ENCODE measurements around the gene KRT222. TPM values are rescaled to one million over a fixed set of nuclear protein-coding genes. Genes with fewer than 3 reads are reported as not detected.

KRT222 gene
- total and polyA plus RNA-seq, 2 of the 13 experiments (the other 11 are each of a cell fraction or from before 2014, with no cell fraction given), result not detected

DNA sequence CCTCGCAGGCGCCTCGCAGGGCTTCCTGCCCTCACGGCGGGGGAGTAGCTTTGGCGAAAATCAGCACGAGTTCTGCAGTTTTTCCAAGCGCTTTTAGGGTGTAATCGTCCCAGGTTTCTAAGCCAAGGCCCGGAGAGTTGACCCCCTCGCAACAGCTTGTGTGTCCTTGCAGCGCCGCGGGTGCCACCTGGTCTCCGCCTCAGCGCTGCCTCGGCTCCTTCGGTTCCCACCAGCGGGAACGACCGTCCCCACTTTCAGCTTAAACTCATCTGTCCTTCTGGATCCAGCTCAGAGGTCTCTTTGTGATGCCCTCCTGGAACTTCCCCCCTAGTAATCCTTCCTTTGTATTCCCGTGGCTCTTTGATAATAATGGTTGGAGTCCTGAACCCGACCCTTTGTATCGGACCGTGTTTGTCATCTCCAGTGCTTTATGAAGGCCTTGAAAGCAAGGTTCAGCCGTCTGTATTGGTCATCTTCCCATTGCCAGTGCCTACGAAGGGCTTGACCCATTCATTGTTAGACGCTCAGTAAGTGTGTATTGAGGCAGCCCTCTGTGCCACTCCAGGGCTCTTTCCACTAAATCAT is 16.5 kb downstream of the KRT222 start (continued):
- TF ChIP-seq, protein P1, sequence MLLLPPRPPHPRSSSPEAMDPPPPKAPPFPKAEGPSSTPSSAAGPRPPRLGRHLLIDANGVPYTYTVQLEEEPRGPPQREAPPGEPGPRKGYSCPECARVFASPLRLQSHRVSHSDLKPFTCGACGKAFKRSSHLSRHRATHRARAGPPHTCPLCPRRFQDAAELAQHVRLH (CRISPR knock-in tag; IDR thresholded peaks at IDR 0.05; ENCODE audit: borderline replicate concordance, low read depth), result peak; percentile 69; the same call in 1 of the 2 replicates
- TF ChIP-seq ZNF841 (CRISPR knock-in tag; IDR thresholded peaks at IDR 0.05; ENCODE audit: borderline replicate concordance) (0 out of 2 replicates have a peak, but pooled peaks have one; percentile 33), ZNF34 (CRISPR knock-in tag; IDR thresholded peaks at IDR 0.05; ENCODE audit: borderline replicate concordance) (peak; percentile 41; the same call in 1 of the 2 replicates)
- TF ChIP-seq, protein P2, sequence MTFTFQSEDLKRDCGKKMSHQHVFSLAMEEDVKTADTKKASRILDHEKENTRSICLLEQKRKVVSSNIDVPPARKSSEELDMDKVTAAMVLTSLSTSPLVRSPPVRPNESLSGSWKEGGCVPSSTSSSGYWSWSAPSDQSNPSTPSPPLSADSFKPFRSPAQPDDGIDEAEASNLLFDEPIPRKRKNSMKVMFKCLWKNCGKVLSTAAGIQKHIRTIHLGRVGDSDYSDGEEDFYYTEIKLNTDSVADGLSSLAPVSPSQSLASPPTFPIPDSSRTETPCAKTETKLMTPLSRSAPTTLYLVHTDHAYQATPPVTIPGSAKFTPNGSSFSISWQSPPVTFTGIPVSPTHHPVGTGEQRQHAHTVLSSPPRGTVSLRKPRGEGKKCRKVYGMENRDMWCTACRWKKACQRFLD (CRISPR knock-in tag; IDR thresholded peaks at IDR 0.05; ENCODE audit: borderline replicate concordance), result no peak

DNA sequence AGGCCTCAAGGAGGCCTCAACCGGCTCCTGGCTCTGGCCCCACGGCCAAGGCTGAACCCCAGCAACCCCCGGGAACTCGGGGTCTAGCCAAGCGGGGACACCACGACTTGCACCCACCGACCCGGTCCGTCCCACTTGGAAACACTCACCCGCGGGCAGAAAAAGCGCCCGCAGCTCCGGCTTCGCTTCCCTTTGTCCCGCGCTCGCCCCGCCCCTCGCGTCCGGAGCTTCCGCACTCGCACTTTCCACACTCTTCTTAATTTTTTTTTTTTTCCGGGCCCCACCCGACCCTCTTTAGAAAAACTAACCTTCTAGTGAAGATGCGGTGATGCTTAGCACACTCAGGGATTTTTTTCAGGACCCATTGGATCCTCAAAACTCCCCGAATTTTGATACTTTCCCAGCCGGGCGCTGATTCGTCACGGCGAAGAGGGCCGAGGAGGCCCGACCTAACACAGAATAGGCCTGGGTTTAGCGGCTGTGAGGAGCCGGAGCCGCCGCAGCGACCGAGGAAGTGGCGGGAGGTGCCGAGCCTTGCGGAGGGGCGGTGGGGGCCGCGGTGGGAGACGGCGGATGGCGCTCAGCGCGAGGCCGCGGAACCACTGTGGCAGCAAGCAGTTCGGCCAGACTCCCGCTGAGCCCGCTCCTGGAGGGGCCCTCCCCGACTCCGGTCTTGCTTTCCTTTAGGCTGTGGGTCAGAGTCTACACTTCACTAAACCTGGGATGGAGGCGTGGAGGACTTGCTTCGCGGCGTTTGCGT is 17.2 kb downstream of the KRT222 start, which contains the start of gene SMARCE1:
Gene SMARCE1, minus strand, starts transcription at position 195 of the 760 bp plus-strand sequence. CDS start 2,016 bp downstream, outside the sequence.
- Histone ChIP-seq H3K27me3 (ENCODE audit: control insufficient read depth in 1 of 2, insufficient read depth in 2 of 2, low read length in 2 of 2) (peaks cover 0 to 4% of the 10 kb centered on the region in 2 experiments; a peak in 1 of 5 replicates), H3K79me2 (ENCODE audit: insufficient read depth, low read length) (peaks cover 45% of the 10 kb centered on the region), H3K9ac (ENCODE audit: insufficient read depth, low read depth, low read length) (peak within 1 kb of the TSS; percentile 99), H3K27ac (ENCODE audit: extremely low read length, insufficient read depth, low read length) (peak within 1 kb of the TSS; percentile 96), H3K9me3 (ENCODE audit: low read length) (no peaks in the 10 kb centered on the region), H4K20me1 (ENCODE audit: insufficient read depth, low read length) (no peaks in the 10 kb centered on the region), H3K36me3 (replicated peaks in 1 of 2; ENCODE audit: control insufficient read depth in 1 of 2, insufficient read depth in 2 of 2, low read length in 2 of 2) (peaks cover 0 to 20% of the 10 kb centered on the region in 2 experiments; a peak in 3 of 5 replicates), H3K4me1 (ENCODE audit: insufficient read depth, low read length) (peaks cover 41% of the 10 kb centered on the region), H3K4me2 (ENCODE audit: low read depth, low read length) (peak within 1 kb of the TSS; percentile 84), H2AFZ (ENCODE audit: low read length) (peak within 1 kb of the TSS; percentile 94), H3K4me3 (replicated peaks in 1 of 3; ENCODE audit: insufficient read depth in 1 of 3, low read depth in 2 of 3, low read length in 3 of 3) (peak within 1 kb of the TSS; percentile 97)
- under 1% methylated on average over 45 of the region's 64 CpGs for WGBS (ENCODE audit: low lambda C conversion rate)
- DNase-seq (ENCODE audit: low spot score) (peak; percentile 66), ATAC-seq (peak; percentile 91), FAIRE-seq (no peak)
- intact Hi-C loops (cut with micrococcal nuclease; ENCODE audit: unreplicated experiment), result no loop called here
- in situ Hi-C loops (cut with HindIII; ENCODE audit: extremely low pct_ligation_motif_present, low pct_unique_long_range_greater_than_20kb), result no loop called here
- CTCF ChIA-PET (ENCODE audit: low intra/inter-chr PET ratio, low total read pairs), result no interaction called here
- BruUV-seq (replicated peaks), result no TSS peak
- POLR2A ChIA-PET, result interaction anchor here (0.7 to 2.8 kb wide), 13 partner anchors 8 to 1041 kb away, joined by 3 to 16 read pairs (median 4); partner anchors contain the start of genes EIF1 and KRT222
- no peak for TF ChIP-seq ZNF251 (CRISPR knock-in tag; IDR thresholded peaks at IDR 0.05)
- TF ChIP-seq, protein P3, sequence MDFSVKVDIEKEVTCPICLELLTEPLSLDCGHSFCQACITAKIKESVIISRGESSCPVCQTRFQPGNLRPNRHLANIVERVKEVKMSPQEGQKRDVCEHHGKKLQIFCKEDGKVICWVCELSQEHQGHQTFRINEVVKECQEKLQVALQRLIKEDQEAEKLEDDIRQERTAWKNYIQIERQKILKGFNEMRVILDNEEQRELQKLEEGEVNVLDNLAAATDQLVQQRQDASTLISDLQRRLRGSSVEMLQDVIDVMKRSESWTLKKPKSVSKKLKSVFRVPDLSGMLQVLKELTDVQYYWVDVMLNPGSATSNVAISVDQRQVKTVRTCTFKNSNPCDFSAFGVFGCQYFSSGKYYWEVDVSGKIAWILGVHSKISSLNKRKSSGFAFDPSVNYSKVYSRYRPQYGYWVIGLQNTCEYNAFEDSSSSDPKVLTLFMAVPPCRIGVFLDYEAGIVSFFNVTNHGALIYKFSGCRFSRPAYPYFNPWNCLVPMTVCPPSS (IDR thresholded peaks at IDR 0.05), result no peak
- TF ChIP-seq ZNF549 (CRISPR knock-in tag; IDR thresholded peaks at IDR 0.05), result 0 out of 2 replicates have a peak, but pooled peaks have one; percentile 52
- 0 out of 2 replicates have a peak, but pooled peaks have one; percentile 44 for TF ChIP-seq ZSCAN25 (CRISPR knock-in tag; IDR thresholded peaks at IDR 0.05)
- TF ChIP-seq, protein P4, sequence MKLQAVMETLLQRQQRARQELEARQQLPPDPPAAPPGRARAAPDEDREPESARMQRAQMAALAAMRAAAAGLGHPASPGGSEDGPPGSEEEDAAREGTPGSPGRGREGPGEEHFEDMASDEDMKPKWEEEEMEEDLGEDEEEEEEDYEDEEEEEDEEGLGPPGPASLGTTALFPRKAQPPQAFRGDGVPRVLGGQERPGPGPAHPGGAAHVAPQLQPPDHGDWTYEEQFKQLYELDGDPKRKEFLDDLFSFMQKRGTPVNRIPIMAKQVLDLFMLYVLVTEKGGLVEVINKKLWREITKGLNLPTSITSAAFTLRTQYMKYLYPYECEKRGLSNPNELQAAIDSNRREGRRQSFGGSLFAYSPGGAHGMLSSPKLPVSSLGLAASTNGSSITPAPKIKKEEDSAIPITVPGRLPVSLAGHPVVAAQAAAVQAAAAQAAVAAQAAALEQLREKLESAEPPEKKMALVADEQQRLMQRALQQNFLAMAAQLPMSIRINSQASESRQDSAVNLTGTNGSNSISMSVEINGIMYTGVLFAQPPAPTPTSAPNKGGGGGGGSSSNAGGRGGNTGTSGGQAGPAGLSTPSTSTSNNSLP (IDR thresholded peaks at IDR 0.05; ENCODE audit: low read depth, low read length), result no peak
- peak; percentile 66; the same call in 1 of the 2 replicates for TF ChIP-seq ZNF879 (CRISPR knock-in tag; IDR thresholded peaks at IDR 0.05)
- peak; percentile 62 for TF ChIP-seq POLR2AphosphoS5 (IDR thresholded peaks at IDR 0.05; ENCODE audit: low read depth, low read length)
- TF ChIP-seq RNF2 (conservative IDR thresholded peaks at IDR 0.05; ENCODE audit: low read depth), result no peak
- 0 out of 2 replicates have a peak, but pooled peaks have one; percentile 57 for TF ChIP-seq ZNF619 (CRISPR knock-in tag; IDR thresholded peaks at IDR 0.05)
- peak; percentile 50; the same call in 1 of the 2 replicates for TF ChIP-seq HNRNPL (IDR thresholded peaks at IDR 0.05; ENCODE audit: low read depth, low read length)
- peak; percentile 77; the same call in 1 of the 2 replicates for TF ChIP-seq ZNF724P (CRISPR knock-in tag; IDR thresholded peaks at IDR 0.05; ENCODE audit: borderline replicate concordance)
- TF ChIP-seq RELA (CRISPR knock-in tag; IDR thresholded peaks at IDR 0.05), result no peak
- peak; percentile 79 for TF ChIP-seq ELF4 (CRISPR knock-in tag; IDR thresholded peaks at IDR 0.05; ENCODE audit: borderline replicate concordance)

Data from HepG2 (cell line).